Ovary (tissue), 9 donors: ENCODE results near the gene NEK9. TPM values are rescaled to one million over a fixed set of nuclear protein-coding genes. Genes with fewer than 3 reads are reported as not detected.

Source experiments
- DNase-seq, 5 donors: peaks; one replicate each; pipeline ENCODE4 v3.0.0-alpha.2; 2019 to 2020
- H3K27ac ChIP-seq, 2 donors: fragments of 200-600 bp; one replicate each; pipeline versions ENCODE4 v1.5.1 to v1.8.0; 2019 to 2022
- H3K27me3 ChIP-seq: fragments of 200-600 bp; one replicate; pipeline ENCODE4 v1.8.0; 2022
- H3K36me3 ChIP-seq: fragments of 200-600 bp; sonication (generic); one replicate; pipeline ENCODE4 v1.5.1; 2019
- H3K4me1 ChIP-seq: one replicate; pipeline ENCODE4 v1.8.1; 2013; ENCODE audit warnings: mild to moderate bottlenecking, moderate library complexity; ENCODE audit not compliant: insufficient read depth
- H3K4me3 ChIP-seq: fragments of 200-600 bp; sonication (generic); one replicate; pipeline ENCODE4 v1.5.1; 2017
- H3K9me3 ChIP-seq, 2 donors: fragments of 200-600 bp in 1 of 2; sonication (generic) in 1 of 2; one replicate each; pipeline versions ENCODE4 v1.5.1 to v1.8.1; 2013 to 2019; ENCODE audit warnings: mild to moderate bottlenecking in 1 of 2, moderate library complexity in 1 of 2
- CTCF ChIP-seq, 3 donors: fragments of 450-650 bp in 2 of 3; fragments of 200-600 bp in 1 of 3; IDR thresholded peaks; one replicate each; pipeline versions ENCODE4 v1.5.1 to v1.8.0; 2016 to 2022; ENCODE audit warnings: antibody characterized with exemption in 3 of 3, mild to moderate bottlenecking in 1 of 3
- EP300 ChIP-seq: sonication (generic); formaldehyde crosslinking; IDR thresholded peaks from one replicate; pipeline ENCODE4 v1.6.1; 2017; ENCODE audit warnings: antibody characterized with exemption
- POLR2A ChIP-seq: fragments of 450-650 bp; IDR thresholded peaks from one replicate; pipeline ENCODE4 v1.6.1; 2017; ENCODE audit warnings: antibody characterized with exemption, mild to moderate bottlenecking, moderate library complexity
- WGBS, 3 donors: extraction: QIAGEN DNeasy Blood & Tissue Kit in 1 of 3; methylation state at CpG; one replicate each; pipeline versions ENCODE4 v1.1.5 to v1.1.7; 2013 to 2017; 5-methylcytosine and 5-hydroxymethylcytosine counted together
- intact Hi-C, 4 donors: fragments of 100-400 bp; cut with DNase I; formaldehyde crosslinking; loops; one replicate each; pipeline versions ENCODE4 v1.11.0 to v1.15.1; 2022 to 2023
- polyA plus RNA-seq, 2 donors: library from polyadenylated mRNA; stranded (reverse); fragments of 200-250 nt in 1 of 2; fragments of 350-450 nt in 1 of 2; fragmentation: Illumina TruSeq in 1 of 2; extraction: RNeasy Lipid Tissue Mini Kit (QIAGEN cat#74804) in 1 of 2; gene quantifications; one replicate each; pipeline ENCODE4 v1.2.3, GENCODE V29; 2013 to 2014
- total RNA-seq, 7 donors: library from RNA; depleted of rRNA in 2 of 7; stranded (reverse); fragments of >200 nt in 2 of 7; fragmentation: NEBNext Ultra II Directional in 3 of 7; extraction: Animal tissue kit (Norgen Biotek cat#: 25700) in 3 of 7; gene quantifications; one replicate each; pipeline versions ENCODE4 v1.1.0 to v1.2.4, GENCODE V29; 2016 to 2023
- donor health status: DM: no; HTN: no; CAD: no; lungs with moderate emphysema.
- donor health status: DM: no; HTN: no; CAD: no.
- donor health status: Bipolar disorder and iron deficiency.
- donor health status: DM: yes; HTN: yes; CAD: no.
- donor health status: DM: no; HTN: no; CAD: no.
- donor health status: DM: yes; HTN: yes; CAD: no.

The NEK9 gene
- total and polyA plus RNA-seq, 9 donors = 57.0 to 140 (median 105) TPM

- H3K4me1 ChIP-seq = peaks cover 15% of the 10 kb centered on the region
- DNase-seq = no peak
- 72 to 81% (median 79%) methylated on average over 2 of the region's 2 CpGs for WGBS, 3 donors
- intact Hi-C loops = no loop called here
- no peaks in the 10 kb centered on the region for H3K27me3 ChIP-seq
- no peak overlapping the region for H3K27ac ChIP-seq
- H3K9me3 ChIP-seq = no peaks in the 10 kb centered on the region
- no peaks in the 10 kb centered on the region for H3K36me3 ChIP-seq
- no peak overlapping the region for H3K4me3 ChIP-seq
- TF ChIP-seq CTCF (IDR thresholded peaks at IDR 0.05) (no peak), POLR2A (no peak), EP300 (no peak)
Measured at GRCh38 chr14:75150150-75150549, 23.3 kb upstream of the NEK9 start.

GRCh38 chr14:75147423-75148071 lies 20.7 kb upstream of the NEK9 start:
- DNase-seq = peak; percentile 62 to 78 (median 72)
- peak overlapping the region; percentile 78 to 87 for H3K27ac ChIP-seq
- no peaks in the 10 kb centered on the region for H3K27me3 ChIP-seq
- TF ChIP-seq EP300 (peak; percentile 21), POLR2A (peak; percentile 16), CTCF (IDR thresholded peaks at IDR 0.05) (peak in 2 of 3 donors; percentile 47 to 61)
- H3K9me3 ChIP-seq = no peaks in the 10 kb centered on the region
- intact Hi-C loops = loop anchor here in 2 of 4 donors (5.0 to 10.0 kb wide), 2 partner anchors 150 to 337 kb away; no protein-coding TSS in a partner anchor
- H3K4me3 ChIP-seq = no peak overlapping the region
- no peaks in the 10 kb centered on the region for H3K36me3 ChIP-seq
- 10 to 29% (median 10%) methylated on average over 13 of the region's 13 CpGs for WGBS, 3 donors
- peaks cover 20% of the 10 kb centered on the region for H3K4me1 ChIP-seq

GRCh38 chr14:75144944-75145343 lies 18.1 kb upstream of the NEK9 start:
- Histone ChIP-seq H3K9me3 (no peaks in the 10 kb centered on the region), H3K36me3 (no peaks in the 10 kb centered on the region), H3K27ac (no peak overlapping the region), H3K4me3 (no peak overlapping the region), H3K27me3 (no peaks in the 10 kb centered on the region), H3K4me1 (peaks cover 16% of the 10 kb centered on the region)
- TF ChIP-seq POLR2A = no peak
- no peak for TF ChIP-seq CTCF (IDR thresholded peaks at IDR 0.05)
- no peak for TF ChIP-seq EP300
- no peak for DNase-seq
- intact Hi-C loops = loop anchor here in 2 of 4 donors (5.0 to 10.0 kb wide), 2 partner anchors 152 to 340 kb away; no protein-coding TSS in a partner anchor
- 59 to 67% (median 63%) methylated on average over 5 of the region's 5 CpGs for WGBS, 3 donors

GRCh38 chr14:75143761-75144527 lies 17.1 kb upstream of the NEK9 start:
- Histone ChIP-seq H3K27ac (no peak overlapping the region), H3K36me3 (no peaks in the 10 kb centered on the region), H3K4me1 (peaks cover 11% of the 10 kb centered on the region), H3K9me3 (no peaks in the 10 kb centered on the region), H3K27me3 (no peaks in the 10 kb centered on the region), H3K4me3 (no peak overlapping the region)
- no peak for DNase-seq
- 31 to 37% (median 33%) methylated on average over 9 of the region's 9 CpGs for WGBS, 3 donors
- intact Hi-C loops = loop anchor here in 1 of 4 donors (10.0 kb wide), 1 partner anchor 341 kb away; no protein-coding TSS in a partner anchor
- TF ChIP-seq EP300 (no peak), CTCF (IDR thresholded peaks at IDR 0.05) (no peak), POLR2A (no peak)
